DMS153 (cell line): ENCODE data around the gene KLC1.

Experiments
- DNase-seq: peaks from one replicate; lab custom pipeline; 2025; lab: John Stamatoyannopoulos, UW

The KLC1 gene

DNA sequence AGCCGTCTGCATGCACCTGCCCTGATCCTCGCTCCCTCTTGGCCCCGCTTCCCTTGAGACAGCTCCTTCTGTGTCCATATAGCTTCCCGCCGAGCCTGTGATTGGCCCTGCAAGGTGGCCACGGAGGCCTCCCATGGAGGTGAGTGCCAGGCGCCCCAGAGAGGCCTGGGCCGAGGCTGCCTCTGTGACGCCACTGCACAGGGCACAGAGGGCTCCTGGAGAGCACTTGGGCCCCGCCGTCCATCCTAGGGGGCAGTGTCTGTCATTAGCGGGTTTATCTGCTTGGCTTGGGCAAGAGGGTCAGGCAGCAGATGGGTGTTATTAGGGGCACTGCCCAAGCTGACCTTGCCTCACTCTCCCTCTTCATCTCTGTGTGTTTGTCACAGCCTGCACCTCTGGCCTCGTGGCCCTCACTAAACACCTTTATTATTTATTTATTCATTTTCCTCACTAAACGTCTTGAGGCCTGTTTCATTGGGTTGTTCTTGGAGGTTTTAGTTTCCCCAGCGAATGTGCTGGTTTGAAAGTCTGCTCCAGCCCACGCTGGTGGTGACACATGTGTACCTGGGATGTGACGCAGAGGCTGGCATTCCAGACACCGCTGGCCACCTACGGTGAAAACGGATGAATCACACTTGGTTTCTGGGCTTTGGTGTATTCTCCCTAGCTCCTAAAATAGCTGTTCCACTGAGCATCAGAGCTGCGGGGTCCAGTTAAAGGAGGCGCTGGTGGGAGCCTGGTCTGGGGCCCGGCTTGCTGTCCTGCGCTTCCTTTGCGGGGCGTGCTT, 92.5 kb downstream of the KLC1 start:
- no peak for DNase-seq

DNA sequence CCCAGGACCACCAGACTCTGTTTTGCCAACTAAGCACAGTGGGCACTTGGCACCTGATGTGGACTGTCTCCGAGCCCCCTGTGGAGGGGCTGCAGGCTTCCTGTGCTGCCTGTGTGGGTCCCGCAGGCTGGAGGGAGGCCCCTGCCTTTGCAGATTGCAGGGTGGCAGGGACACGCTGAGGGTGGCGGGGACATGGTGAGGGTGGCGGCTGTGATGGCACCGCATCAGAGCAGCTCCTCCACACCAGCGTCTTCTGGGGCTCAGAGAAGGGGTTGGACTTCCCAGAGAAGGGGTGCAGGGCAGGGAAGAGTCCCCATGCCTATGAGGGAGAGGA, 94.7 kb downstream of the KLC1 start:
- DNase-seq: no peak

DNA sequence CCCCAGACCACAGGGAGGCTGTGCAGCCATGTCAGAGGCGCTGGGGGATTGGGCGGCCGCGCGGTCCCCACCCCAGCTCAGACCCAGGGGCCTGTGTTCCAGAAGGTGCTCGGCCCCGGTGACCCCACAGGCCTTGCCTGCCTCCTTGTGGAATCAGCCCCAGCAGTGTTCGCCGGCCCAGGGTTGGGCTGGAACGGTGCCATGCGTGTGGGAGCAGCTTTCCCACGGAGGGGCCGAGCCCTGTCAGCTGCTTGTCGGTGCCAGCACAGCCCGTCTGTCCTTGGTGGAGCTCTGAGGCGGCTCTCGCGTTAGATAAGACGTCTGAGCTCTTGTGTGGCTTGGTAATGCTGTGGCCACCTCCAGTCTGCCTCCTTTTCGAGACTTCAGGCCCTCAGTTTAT, 95.1 kb downstream of the KLC1 start:
- no peak for DNase-seq

DNA sequence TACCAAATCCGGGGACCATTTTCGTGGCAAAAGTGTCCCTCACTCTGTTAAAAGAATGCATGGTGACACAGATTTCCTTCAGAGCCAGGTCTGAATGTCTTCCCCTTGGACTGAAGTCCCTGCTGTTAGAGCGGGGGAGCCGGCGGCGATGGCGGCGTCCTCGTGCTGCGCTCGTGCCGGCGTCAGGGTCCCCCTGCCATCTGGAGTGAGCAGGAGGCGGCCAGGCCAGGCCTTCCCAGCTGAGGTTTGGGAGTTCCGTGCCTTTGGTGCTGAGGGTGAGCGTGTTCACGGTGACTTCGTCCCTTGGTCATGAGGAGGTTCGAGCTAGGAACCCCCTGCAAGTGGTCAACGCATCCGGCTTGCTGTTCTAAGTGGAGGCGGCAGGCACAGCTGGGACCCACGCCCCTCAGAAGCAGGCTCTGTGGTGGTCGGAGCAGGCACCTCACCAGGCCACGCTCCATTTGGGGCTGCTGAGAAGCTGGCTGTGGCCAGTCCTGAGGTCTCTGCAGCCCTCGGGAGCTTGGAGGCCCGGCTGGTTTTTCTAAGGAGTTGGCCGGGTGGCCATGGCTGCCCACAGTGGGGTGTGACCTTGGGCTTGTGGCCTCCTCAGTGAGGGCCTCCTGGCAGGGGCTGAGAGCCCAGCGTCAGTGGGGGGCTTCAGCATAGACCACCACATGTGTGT, 96.1 kb downstream of the KLC1 start:
- no peak for DNase-seq

DNA sequence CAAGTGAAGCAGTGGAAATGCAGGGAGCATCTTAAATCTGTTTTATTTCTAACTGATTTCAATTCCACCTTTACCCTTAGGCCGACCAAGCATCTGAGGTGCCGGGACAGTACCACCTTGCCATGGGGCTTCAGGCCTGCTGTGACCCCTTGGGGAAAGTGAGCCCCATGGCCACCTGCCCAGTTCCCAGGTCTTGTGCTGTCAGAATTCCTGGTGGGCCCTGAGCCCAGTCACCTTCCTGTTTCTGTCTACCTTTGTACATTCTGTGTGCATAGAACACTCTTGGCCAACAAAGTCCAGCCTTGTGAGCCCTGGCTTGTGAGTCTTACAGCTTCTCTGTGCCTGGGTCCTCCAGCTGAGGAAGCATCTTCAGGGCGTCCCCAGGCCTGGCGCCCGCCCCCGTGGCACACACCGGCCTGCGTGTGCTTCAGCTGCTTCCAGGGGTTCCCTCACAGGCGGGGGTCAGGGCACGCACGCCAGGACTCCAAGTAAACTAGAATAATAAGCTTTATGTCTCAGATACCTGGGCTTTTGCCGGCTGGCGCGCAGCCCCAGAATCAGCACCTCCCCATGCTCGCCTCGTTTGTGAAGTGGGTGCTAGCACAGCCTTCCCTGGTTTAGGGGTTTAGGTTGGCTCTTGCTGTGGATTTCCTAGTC, 96.9 kb downstream of the KLC1 start:
- no peak for DNase-seq

DNA sequence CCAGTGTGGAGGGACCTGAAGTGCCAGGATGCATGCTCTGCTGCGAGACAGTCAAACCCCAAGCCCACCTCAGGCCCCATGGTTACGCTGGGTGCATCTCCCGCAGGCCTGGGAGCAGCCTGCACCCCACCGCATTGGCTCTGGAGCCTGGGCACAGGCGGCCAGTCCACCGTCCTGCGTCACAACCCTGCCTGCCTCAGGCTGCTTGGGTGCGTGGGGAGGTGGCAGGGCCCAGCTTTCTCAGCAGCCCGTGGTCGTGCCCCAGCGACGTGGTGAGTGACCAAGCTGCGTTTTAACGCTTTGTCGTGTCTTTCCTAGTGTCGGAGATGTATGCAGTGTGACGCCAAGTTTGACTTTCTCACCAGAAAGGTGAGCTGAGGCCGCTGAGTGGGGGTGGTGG, 97.5 kb downstream of the KLC1 start:
- DNase-seq: no peak

DNA sequence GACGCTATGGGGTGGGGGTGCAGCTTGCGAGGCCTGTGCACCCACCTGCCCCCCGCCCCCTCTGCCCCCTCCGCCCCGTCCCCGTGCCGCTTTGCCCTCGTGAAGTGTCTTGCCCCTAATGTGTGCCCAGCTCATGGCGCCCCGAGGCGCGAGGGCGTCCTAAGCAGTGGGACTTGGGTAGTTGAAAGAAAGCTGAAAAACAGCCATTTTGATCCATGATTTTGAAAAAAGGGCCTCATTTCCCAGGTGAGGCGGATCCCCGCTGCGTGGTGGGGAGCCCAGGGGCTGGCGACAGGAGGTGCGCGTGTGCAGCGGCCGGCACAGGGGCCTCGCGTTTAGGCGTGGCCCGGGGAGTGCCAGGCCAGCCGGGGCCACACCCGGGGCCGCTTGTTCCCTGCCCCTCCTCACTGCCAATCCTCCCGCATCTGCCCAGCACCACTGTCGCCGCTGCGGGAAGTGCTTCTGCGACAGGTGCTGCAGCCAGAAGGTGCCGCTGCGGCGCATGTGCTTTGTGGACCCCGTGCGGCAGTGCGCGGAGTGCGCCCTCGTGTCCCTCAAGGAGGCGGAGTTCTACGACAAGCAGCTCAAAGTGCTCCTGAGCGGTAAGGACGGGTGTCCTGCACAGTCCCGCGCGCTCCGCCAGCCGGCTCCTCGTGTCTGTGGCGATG, 98.4 kb downstream of the KLC1 start:
- DNase-seq: no peak

DNA sequence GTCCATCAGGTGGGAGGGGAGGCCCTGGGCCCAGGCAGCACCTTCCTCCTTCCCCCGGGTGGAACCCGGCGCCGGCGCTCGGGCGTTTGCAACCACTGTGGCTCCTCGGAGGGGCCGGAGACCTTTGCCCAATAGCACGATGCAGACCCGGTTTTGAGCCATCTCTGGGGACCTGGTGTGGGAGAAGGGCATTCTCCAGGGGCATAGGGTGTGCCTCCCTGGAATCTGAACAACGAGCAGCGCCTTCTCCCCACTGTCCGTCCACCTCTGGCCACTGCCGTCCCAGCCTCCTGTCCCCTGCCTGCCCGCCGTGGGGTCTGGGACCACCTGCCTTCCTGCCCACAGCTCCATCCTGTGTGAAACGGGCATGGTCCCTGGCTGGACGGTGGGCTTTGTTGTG, 99.1 kb downstream of the KLC1 start:
- DNase-seq: no peak

DNA sequence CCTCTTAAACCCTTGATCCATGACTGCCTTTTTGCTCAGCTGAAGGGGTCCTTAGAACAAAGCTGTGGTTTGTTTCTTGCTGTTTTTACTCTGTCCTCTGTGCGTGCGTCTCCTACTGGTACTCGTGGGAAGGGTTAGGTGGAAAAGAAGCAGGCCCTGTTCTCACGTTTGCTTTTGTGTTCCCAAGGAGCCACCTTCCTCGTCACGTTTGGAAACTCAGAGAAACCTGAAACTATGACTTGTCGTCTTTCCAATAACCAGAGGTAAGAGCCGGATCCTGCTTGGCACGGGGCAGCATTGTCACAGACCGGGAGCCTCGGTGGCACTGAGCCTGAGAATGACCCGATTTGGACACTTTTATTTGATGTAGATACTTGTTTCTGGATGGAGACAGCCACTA, 99.7 kb downstream of the KLC1 start:
- DNase-seq: no peak

DNA sequence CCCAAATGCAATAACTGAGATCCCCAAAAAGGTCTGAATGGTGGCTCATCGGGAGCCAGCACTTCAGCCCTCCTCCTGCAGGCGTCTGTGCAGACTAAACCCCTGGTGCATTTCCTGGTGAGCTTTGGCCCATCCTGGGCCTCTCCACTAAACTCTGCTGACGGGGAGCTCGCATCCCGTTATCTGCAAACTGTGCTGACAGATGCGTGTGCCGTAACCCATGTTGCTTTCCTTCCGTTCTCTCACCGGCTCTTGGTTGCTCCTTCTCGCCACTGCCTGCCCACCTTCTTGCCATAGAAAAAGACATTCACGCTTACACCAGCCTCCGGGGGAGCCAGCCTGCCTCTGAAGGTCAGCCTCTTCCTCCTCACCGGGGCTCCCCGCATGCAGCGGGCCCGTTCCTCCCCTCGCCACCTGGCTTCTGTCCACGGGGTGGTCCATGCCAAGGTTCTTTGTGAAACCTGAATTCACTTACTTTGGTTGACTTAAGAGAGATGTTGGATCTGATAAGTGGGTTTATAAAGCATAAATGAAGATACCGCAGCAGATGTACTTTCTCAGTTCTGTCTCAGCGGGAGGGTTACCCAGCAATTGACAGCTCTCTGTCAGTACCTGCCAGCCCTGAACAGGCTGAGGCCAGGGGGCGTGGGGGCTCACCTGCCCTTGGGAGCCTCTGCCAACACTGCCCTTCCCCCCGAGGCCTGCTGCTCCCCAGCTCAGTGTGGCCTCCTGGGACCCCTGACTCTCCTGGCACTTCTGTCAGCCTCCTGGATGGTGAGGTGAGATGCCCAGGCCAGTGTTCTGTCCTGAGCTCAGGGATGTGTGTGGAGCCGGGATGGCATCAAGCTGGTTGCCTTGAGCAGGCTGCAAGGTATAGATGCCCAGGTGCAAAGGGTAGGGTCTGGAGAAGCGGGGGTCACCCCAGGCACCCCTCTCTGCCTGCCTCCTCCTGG, 100.8 kb downstream of the KLC1 start:
- no peak for DNase-seq

DNA sequence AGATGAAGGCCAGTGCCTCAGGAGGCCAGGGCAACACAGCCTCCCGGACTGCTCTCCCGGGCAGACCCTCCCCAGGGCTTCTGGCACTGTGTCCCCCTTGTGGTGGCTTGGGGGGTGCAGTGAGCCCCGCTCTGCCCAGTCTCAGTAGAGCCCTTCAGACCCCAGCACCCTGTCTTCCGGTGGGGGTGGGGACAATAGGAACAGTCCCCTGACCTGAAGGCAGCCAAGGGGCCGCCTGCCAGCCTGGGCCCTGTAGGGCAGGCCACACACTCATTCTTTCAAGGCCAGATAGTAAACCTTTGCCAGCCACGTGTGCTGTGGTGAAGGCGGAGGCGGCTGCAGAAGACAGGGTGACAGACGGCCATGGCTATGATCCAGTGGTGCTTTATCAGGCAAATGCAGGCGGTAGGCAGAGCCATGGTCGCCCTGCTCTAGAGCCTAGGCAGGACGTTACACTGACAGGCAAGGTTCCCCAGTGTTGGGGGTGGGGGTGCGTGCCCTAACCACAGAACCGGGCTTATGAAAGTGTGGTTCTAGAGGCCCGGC, 101.6 kb downstream of the KLC1 start:
- no peak for DNase-seq

DNA sequence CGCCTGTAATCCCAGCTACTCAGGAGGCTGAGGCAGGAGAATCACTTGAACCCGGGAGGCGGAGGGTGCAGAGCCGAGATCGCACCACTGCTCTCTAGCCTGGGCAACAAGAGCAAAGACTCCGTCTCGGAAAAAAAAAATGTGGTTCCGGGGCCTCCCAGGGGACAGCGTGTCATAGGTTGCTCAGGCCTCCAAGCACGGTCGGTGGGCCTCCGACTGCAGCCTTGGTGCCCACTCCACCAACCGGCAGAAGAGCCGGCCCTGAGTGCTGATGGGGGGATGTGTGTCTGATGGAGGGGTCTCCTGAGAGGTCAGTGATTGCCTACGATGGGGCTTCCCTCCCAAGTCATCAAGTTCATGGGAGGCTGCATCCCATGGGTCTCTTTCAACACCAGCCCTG, 102.5 kb downstream of the KLC1 start:
- DNase-seq: no peak

DNA sequence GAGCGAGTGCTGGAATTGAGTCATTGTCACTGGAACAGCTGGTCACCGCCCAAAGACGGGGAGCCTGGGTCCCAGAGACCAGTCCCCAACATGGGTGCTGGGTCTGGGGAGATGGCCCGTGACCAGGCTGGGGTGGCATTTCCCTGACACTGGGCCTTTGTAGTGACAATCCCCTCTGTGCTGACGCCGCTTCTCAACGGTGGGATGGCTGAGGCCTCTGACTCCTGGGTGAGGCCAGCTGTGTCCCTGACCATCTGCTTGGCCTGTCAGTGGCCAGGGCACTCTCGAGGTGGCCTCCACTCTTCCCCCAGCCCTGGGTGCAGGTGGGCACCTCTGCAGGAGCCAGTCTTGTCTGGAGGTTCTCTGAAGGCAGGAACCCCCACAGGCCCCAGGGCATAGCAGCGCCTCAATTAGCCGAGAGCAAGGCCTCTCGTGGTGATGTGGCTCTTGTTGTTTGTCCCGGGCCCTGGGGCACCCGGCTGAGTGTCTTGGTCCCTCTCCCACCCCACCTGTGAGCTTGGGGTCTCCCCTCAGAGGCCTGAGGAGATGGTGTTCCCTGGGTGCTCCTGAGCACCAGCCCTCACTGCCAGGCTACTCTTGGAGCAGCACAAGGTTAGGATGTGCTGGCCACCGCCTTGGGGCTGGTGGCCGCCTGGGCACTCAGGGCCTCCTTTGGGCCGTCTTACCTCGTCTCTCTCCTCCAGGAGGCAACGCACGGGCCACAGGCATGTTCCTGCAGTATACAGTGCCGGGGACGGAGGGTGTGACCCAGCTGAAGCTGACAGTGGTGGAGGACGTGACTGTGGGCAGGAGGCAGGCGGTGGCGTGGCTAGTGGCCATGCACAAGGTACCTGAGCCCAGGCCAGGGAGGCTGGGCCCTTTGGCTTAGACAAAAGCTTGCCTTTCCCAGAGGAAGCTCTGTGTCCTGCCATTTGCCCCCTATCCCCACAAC, 103.2 kb downstream of the KLC1 start:
- no peak for DNase-seq

DNA sequence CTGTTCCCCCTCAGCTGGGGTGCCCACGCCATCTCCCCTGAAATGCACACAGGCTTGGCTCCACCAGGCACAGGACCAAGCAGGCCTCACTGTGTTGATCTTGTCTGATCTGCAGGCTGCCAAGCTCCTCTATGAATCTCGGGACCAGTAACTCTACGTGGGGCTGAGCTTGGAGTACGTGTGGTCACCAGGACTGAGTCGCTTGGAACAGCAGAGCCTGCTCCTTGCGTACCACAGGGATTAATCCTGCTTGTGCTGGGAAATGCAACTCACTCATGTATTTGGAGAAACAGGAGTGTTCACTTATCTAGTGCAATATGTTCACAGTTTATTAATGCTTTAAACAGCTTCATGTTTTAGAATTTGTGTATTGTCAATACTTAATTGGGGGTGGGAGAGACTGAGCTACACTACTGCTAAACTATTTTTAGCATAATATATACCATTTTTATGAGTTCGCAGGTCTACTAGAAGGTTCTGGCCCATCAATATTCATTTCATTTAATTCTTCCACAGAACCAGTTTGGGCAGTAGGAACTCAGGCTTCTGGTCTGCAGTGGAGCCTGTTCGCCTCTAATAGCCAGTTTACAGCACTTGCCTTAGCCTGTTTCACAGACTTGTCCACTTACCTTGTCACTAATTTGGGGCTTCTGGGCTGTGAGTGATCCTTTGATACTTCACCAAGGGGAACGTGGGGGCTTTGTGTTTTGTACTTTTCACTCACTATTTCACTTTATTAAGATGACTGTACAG, 104.0 kb downstream of the KLC1 start:
- DNase-seq: no peak

DNA sequence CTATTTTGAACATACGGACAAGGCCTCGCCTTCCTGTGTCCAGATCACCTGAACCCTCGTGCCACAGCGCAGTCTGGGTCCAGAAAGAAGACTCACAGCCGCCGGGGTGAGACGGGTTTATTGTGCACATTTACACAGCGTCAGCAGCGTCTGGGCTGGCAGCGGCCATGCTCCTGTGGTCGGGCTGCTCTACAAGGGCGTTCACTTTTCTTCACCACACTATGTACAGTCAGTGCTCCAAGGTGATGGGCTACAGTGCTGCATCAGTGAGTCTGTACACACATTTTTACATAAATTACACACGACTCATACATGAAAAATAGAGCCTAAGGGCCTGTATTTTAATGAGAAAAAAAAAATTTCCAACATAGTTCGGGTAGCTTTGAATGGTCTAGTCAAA, 104.6 kb downstream of the KLC1 start:
- no peak for DNase-seq

DNA sequence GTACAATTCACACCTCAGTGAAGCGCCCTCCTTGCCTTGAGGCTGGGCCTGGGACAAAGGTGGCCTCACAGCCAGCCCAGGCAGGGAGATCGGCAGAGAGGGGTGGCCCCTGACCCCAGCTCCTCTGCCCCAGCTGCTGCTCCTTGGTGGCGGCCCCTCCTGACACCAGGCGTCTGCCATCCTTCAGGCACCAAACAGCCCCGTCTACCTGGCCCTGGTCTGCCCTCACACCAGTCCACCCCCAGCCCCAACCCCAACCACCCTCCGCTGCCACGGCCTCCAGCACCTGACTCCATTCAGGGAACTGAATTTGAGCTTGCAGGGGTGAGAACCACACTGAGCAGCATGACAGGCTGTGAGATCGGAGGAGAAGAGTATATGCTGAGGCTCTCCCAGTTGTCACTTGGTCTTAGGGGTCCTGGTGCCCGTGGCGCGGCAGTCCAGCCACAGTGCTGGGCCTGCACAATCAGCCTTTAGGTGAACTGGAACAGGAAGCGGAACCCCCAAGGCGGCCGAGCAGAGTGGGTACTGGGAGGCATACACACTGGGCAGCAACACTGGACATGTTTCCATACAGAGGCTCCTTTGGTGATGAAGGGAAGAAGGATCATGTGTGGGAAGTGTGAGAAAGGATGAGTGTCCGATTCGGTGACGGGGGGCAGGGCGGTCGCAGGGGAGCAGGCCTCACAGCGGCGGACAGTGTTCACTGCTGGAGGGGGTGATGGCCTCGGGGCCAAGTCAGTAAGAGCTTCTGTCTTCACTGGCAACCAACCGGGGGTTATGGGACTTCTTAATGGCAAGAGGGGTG, 105.3 kb downstream of the KLC1 start:
- no peak for DNase-seq

DNA sequence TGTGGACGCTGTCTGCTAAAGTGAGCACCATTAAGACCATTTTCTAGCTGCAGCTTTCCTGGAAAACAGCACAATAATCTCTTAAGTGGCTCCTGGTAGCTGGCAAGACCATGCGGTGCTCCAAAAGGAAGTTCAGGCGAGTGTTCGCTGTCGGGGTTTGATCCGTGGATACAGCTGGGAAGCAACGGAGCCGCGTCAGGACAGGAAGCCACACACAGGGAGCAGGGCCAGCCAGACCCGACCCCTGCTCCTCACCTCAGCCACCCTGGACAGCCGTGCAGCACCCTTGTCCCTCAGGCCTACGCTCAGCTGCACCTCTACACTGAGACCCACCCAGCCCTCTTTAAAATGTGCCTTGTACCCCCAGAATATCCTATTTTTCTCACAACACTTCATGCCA, 106.0 kb downstream of the KLC1 start:
- DNase-seq: no peak

DNA sequence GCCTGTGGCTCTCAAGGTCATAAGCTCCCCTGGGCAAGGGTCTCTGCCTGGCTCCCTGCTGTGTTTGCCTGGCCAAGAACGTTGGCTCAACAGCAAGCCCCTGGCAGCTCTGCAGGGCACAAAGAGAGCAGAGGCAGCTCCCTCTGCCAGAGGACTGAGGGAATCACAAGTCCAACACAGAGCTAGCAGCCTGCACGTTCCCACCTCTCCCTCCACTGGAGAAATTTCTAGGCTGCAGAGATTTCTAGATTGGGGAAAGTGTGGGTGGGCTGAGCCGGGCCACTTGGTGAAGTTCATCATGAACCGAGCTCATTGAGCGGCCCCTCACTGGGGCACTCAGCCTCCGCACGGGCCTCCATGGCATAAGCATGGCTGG, 106.4 kb downstream of the KLC1 start:
- no peak for DNase-seq
